NOMO-1 treated with dmso at 0.1 percent for 144 hours (cell line): ENCODE measurements around the gene GALNS.
"Not testable (repeated sequence)": the region's sequence is repeated elsewhere in the genome, so short reads cannot be mapped to it uniquely, and the experiment has no call there.

Experiments
- DNase-seq: peaks from one replicate; lab custom pipeline; 2025; ENCODE audit not compliant: unreplicated experiment; lab: John Stamatoyannopoulos, UW

GALNS gene

DNA sequence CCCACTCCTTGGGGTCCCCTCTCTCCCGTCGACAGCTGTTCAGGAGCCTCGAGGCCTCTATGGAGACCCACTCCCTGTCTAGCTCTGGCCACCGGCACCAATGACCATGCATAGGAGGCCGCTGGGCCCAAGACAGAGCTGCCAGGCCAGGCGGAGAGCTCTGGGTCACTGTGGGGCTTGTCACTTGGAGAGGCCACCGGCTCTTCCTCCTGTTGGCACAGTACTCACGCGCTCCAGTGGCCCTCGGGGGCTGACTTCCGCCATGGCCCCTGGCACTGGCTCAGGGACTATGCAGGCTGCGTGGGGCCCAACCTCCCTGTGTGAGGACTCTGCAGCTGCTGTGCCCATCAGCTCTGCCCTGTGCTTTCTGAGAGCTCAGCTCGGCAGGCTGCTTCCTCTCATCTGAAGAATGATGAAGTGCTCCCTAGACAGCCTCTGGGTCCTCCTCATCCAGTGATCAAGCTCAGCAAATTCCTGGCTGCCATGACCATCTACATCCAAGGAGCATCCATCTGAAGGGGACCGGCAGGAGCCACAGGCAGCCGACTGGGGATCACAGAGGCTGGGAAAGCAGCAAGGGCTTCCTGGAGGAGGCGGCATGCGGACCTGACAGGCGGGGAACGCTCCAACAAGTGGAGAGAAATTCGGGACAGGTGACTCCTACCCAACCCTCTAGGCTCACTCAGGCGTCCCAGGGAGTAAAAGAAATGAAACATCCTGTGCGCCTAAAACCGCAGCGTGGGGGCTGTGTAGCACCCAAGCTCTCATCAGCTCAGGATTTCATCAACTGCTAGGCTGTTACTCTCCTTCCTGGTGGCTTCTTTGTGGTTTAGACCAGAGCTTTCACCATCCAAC, 16.8 kb downstream of the GALNS start:
- DNase-seq: no peak

DNA sequence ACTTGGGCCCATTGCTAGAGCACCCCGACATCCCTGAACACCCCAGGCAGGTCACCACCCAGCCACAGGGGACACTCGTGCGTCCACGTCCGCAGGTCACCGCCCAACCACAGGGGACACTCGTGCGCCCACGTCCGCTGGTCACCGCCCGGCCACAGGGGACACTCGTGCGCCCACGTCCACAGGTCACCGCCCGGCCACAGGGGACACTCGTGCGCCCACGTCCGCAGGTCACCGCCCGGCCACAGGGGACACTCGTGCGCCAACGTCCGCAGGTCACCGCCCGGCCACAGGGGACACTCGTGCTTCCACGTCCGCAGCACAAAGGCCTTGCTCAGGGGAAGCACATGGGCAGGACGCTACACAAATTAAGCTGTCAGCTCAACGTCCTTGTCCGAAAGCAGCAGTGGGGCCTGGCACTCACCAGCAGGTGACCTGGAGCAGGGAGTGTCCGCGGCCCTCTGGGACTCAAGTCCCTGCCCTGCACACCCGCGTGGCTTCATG, 17.7 kb downstream of the GALNS start:
- DNase-seq: no peak

DNA sequence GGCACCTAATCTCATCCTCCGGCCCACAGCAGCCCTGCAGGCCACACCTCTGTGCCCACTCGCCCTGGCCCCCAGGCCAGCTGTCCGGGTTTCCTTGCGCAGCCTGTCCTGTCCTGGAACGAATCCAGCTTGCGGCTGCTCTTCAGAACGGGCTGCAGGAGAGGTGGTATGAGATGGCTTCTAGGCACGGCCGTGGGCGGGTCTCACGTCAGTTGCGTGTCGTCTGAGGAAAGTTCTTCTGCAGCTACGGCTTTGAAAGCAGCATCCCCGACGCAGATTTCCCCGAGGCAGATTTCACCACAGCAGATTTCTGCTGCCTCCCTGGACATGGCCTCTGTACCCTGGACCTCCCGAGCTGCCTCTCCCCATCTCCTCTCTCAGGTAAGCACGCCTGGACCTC, 18.2 kb downstream of the GALNS start:
- DNase-seq: no peak

DNA sequence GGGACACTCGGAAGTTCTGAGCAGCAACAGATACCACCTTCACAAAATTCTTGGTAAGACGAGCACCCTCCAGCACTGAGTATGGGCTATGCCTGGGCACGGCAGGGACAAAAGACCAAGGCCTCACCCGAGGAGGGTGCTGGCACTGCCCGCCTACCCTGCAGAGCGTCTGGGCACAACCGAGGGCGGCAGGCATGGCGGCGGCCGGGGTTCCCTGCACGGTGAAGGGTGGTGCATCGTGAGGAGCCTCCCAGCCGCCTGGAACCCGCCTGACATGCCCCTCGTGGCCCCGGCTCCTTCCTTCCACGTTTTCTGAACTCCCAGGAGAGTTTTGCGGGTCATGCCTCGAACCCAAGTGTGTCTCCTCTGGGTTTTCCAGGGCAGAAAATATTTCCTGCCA, 18.9 kb downstream of the GALNS start:
- DNase-seq: no peak

DNA sequence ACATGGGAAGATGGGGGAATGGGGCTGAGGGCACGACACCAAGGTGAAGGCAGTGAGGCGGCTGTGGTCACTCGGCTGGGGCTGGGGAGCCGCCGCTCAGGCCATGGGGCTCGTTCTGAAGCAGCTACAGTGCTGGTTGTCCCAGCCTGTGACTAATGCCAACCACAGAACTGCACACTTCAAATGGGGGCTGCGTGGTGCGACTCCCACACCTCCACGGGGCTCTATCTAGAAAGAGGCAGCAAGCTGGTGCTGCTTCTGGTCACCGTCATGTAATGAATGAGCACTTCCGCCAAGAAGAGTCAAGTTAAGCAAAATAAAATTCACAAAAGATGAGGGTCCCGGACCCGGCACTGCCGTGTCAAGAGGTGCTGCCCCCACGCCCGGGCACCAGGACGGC, 20.0 kb downstream of the GALNS start:
- DNase-seq: no peak

GRCh38 chr16:88835818-88836217, 20.9 kb downstream of the GALNS start:
- no peak for DNase-seq

GRCh38 chr16:88835383-88835782, 21.4 kb downstream of the GALNS start:
- DNase-seq: no peak

- DNase-seq: no peak
Measured at GRCh38 chr16:88834670-88835069, 22.1 kb downstream of the GALNS start.

DNA sequence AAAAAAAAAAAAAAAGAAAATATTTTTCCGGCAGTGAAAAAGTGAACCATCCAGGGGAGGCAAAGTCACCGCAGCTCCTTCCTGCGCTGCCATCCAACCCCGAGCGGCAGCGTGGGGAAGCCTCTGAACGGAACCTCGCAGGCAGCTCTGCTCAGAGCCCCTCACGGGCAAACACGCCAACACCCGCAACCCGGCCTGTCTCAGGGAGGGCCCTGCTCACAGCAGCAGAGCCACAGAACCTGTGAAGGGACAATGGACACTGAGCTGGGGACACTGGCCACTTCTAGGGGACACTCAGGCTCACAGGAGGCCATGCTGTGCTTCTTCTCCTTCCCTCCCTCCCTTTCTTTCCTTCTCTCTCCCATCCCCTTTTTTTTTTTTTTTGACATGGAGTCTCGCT, 23.7 kb downstream of the GALNS start:
- DNase-seq: no peak

DNA sequence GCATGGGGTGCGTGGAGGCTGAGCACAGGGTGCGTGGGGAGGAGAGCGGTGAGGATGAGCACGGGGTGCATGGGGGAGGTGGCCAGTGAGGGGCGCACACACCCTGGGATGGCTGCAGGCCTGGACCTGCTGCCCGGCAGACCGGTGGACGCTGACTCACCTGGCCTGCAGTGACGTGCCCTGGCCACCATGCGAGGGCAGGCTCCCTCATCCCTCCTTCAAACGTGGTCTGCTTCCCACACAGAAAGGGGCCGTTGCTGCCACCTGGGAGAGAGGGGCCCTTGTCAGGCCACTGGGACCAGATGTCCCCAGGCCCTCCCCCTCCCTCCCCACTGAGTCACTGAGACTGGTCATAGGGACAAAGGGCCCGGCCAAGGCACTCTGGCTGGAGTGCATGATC, 24.9 kb downstream of the GALNS start:
- DNase-seq: no peak

DNA sequence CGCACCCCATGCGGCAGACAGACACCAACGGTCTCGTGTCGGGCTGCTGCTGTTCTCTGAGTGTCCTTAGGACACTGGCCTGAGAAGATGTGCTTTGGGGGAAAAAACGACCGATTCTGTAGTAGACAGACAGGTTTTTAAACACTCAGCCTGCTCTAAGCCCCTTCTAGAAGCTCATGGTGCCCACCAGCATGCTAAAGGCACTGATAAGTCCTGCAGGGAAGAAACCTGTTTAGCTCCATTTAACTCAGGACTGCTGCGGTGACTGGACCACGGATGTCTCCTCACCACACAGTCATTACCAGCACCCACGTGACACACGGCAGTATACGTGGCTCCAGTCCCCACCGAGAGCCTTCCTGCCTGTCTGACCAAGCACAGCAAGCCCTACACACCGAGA, 26.0 kb downstream of the GALNS start:
- DNase-seq: no peak

- DNase-seq: no peak
Measured at GRCh38 chr16:88830258-88830657, 26.5 kb downstream of the GALNS start.

DNA sequence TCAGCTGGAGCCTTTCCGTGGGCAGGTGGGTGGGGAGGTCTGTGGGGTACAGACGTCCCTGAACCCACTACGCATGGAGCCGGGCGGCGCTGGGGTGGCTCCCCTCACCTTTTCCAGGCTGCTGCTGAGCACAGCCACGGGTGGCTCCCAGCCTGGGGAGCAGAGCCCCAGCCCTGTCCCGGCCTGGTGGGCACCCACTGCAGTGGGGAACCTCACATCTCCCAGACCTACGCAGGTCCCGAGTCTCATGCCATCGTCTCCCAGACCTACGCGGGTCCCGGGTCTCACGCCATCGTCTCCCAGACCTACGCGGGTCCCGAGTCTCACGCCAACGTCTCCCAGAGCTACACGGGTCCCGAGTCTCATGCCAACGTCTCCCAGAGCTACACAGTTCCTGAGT, 28.0 kb downstream of the GALNS start:
- no peak for DNase-seq

- no peak for DNase-seq
Measured at GRCh38 chr16:88827727-88828126, 29.0 kb downstream of the GALNS start.

DNA sequence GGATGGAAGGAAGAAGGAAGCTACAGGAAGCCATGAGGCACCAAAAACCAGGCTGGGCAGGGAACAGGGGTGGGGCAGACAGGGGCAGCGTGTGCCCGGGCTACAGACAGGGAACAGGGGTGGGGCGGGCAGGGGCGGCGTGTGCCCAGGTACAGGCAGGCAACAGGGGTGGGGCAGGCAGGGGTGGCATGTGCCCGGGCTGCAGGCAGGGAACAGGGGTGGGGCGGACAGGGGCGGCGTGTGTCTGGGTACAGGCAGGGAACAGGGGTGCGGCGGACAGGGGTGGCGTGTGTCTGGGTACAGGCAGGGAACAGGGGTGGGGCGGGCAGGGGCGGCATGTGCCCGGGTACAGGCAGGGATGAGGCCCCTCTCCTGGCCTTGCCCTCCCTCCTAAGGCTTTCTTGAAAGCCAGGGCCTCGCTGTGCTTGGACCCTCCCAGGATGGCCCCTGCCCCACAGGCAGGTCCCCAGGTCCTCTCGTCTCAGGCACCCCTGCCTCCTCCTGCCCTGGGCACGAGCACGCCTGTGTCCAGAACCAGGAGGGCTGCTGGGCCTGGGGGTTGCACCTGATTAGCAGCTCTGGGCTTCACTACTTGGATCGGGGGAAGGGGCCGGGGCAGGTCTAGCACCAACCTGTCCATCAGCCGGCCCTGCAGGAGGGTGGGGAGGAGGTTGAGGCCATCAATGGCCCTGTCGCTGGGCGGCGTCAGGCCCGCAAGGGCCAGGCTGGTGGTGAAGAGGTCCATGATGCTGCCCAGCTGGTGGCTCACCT, 30.5 kb downstream of the GALNS start:
- no peak for DNase-seq

- no peak for DNase-seq
Measured at GRCh38 chr16:88825146-88825545, 31.6 kb downstream of the GALNS start.

GRCh38 chr16:88824256-88825077, 32.3 kb downstream of the GALNS start:
- no peak for DNase-seq

- DNase-seq: not testable (repeated sequence)
Measured at GRCh38 chr16:88823646-88824045, 33.1 kb downstream of the GALNS start.

DNA sequence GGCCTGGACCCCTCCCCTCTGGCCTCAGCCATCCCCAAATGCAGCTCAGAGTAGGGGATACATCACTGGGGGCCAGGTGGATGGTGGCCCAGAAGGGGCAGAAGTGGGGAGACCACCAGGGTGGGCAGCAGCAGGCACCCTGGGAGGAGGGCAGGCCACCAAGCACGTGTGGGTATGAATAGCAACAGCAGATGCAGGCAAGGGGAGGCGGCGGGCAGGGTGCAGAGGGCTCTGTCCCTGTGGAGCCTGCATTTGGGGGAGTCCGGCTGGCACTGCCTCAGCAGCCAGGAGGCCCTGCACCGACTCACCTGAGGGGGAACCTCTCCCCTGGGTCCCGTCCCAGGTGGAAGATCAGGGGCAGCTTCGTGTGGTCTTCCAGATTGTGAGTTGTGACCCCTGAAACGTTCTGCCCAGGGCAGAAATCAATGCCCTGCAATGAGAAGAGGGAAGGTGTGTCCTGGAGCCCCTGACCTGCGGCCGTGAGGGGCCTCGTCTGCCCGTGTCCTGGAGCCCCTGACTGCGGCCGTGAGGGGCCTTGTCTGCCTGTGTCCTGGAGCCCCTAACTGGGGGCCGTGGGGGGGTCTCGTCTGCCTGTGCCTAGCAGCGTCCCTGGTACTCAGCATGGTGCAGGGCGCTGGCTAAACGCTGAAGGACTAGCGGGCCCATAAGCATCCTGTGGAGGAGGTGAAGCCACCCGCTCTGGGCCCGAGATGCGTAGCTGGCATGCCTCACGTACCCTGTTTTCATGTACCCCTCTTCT, 34.3 kb downstream of the GALNS start:
- DNase-seq: no peak

- DNase-seq: no peak
Measured at GRCh38 chr16:88821168-88821850, 35.4 kb downstream of the GALNS start.
